Lung (tissue), 12 donors: ENCODE measurements around the gene ASPHD1. TPM values are rescaled to one million over a fixed set of nuclear protein-coding genes. Genes with fewer than 3 reads are reported as not detected.

Experiments used
- ATAC-seq: fragments of 200-7000 bp; cut with Tn5 transposase; one replicate; pipeline ENCODE4 v1.9.1; 2020; ENCODE audit warnings: moderate number of reproducible peaks; ENCODE audit not compliant: insufficient read depth, low FRiP score
- DNase-seq, 3 donors: peaks; one replicate each; pipeline ENCODE4 v3.0.0-alpha.2; 2013 to 2017
- H3K27ac ChIP-seq, 2 donors: one replicate each; pipeline ENCODE4 v1.5.1; 2013; ENCODE audit warnings: mild to moderate bottlenecking in 2 of 2, moderate library complexity in 2 of 2, control low read depth in 1 of 2, inconsistent platforms in 1 of 2, low read depth in 1 of 2, low read length in 1 of 2
- H3K27me3 ChIP-seq, 3 donors: one replicate each; pipeline ENCODE4 v1.5.1; 2013; ENCODE audit warnings: low read length in 2 of 3; ENCODE audit not compliant: control insufficient read depth in 3 of 3, insufficient read depth in 3 of 3
- H3K36me3 ChIP-seq, 4 donors: one replicate each; pipeline ENCODE4 v1.5.1; 2013; ENCODE audit warnings: low read length in 4 of 4, mild to moderate bottlenecking in 1 of 4, moderate library complexity in 1 of 4; ENCODE audit not compliant: control insufficient read depth in 4 of 4, insufficient read depth in 4 of 4
- H3K4me1 ChIP-seq, 5 donors: one replicate each; pipeline ENCODE4 v1.5.1; 2013; ENCODE audit warnings: low read length in 5 of 5, mild to moderate bottlenecking in 2 of 5, moderate library complexity in 1 of 5; ENCODE audit not compliant: control insufficient read depth in 5 of 5, insufficient read depth in 5 of 5
- H3K4me3 ChIP-seq: one replicate; pipeline ENCODE4 v1.5.1; 2013; ENCODE audit warnings: mild to moderate bottlenecking, control low read depth, moderate library complexity
- H3K9ac ChIP-seq, 2 donors: one replicate each; pipeline ENCODE4 v1.5.1; 2013; ENCODE audit warnings: low read length in 2 of 2, control low read depth in 1 of 2; ENCODE audit not compliant: insufficient read depth in 1 of 2
- H3K9me3 ChIP-seq, 4 donors: one replicate each; pipeline ENCODE4 v1.5.1; 2013; ENCODE audit warnings: low read length in 3 of 4, mild to moderate bottlenecking in 1 of 4, moderate library complexity in 1 of 4; ENCODE audit not compliant: control insufficient read depth in 4 of 4, insufficient read depth in 3 of 4
- CTCF ChIP-seq: IDR thresholded peaks from 2 replicates; pipeline ENCODE4 v1.5.1; 2012; ENCODE audit warnings: mild to moderate bottlenecking; ENCODE audit errors: control extremely low read depth, extremely low read depth
- WGBS, 2 donors: extraction: QIAGEN DNeasy Blood & Tissue Kit; methylation state at CpG; one replicate each; pipeline ENCODE4 v1.1.7; 2013; 5-methylcytosine and 5-hydroxymethylcytosine counted together
- polyA plus RNA-seq, 2 donors: library from polyadenylated mRNA; stranded (reverse); fragments of 200-250 nt; gene quantifications; one replicate each; pipeline ENCODE4 v1.2.1, GENCODE V29; 2013
- total RNA-seq, 2 donors: library from RNA; depleted of rRNA in 1 of 2; stranded (reverse); fragments of >200 nt in 1 of 2; gene quantifications; one replicate each; pipeline ENCODE4 v1.2.1, GENCODE V29; 2014 to 2021
- donor health status: control.
- donor health status: control.
- donor health status: Bipolar disorder and iron deficiency.
- donor health status: healthy.
- donor health status: DM: yes; HTN: yes; CAD: no.

The ASPHD1 gene
- total and polyA plus RNA-seq, 4 donors: 0.34 to 4.3 (median 3.7) TPM

GRCh38 chr16:29922326-29922725, 22.0 kb downstream of the ASPHD1 start:
- no peak for ATAC-seq
- Histone ChIP-seq H3K9me3 (no peaks in the 10 kb centered on the region), H3K36me3 (peaks cover 0 to 19% (median 5%) of the 10 kb centered on the region in 4 donors), H3K4me1 (peaks cover 0 to 15% (median 8%) of the 10 kb centered on the region in 5 donors), H3K27ac (no peak overlapping the region), H3K27me3 (no peaks in the 10 kb centered on the region), H3K9ac (no peak overlapping the region), H3K4me3 (no peak overlapping the region)
- WGBS, 2 donors: 95 to 99% methylated on average over 2 of the region's 2 CpGs
- no peak for TF ChIP-seq CTCF
- no peak for DNase-seq

- no peak overlapping the region for H3K9ac ChIP-seq
- WGBS, 2 donors: 96 to 98% methylated on average over 12 of the region's 12 CpGs
- H3K36me3 ChIP-seq: peaks cover 0 to 19% (median 5%) of the 10 kb centered on the region in 4 donors
- H3K27me3 ChIP-seq: no peaks in the 10 kb centered on the region
- no peak overlapping the region for H3K27ac ChIP-seq
- no peaks in the 10 kb centered on the region for H3K9me3 ChIP-seq
- H3K4me3 ChIP-seq: no peak overlapping the region
- no peak for TF ChIP-seq CTCF
- H3K4me1 ChIP-seq: peaks cover 0 to 15% (median 8%) of the 10 kb centered on the region in 5 donors
- ATAC-seq (no peak), DNase-seq (no peak)
Observed at GRCh38 chr16:29922986-29923501, 22.8 kb downstream of the ASPHD1 start.

- Histone ChIP-seq H3K9me3 (no peaks in the 10 kb centered on the region), H3K4me1 (peaks cover 0 to 15% (median 8%) of the 10 kb centered on the region in 5 donors), H3K9ac (peak overlapping the region in 1 of 2 donors; percentile 20), H3K4me3 (peak overlapping the region; percentile 99), H3K27ac (no peak overlapping the region), H3K36me3 (peaks cover 0 to 16% (median 2%) of the 10 kb centered on the region in 4 donors), H3K27me3 (no peaks in the 10 kb centered on the region)
- TF ChIP-seq CTCF: no peak
- 7 to 9% methylated on average over 9 of the region's 9 CpGs for WGBS, 2 donors
- DNase-seq (peak in 2 of 3 donors; percentile 16 to 22), ATAC-seq (no peak)
Observed at GRCh38 chr16:29925105-29925756, 24.9 kb downstream of the ASPHD1 start.
